Left lobe of liver (tissue), 2 donors: ENCODE results near the gene COMMD7. TPM values are rescaled to one million over a fixed set of nuclear protein-coding genes. Genes with fewer than 3 reads are reported as not detected.

Source experiments
- ATAC-seq: fragments of 200-7000 bp; cut with Tn5 transposase; one replicate; pipeline ENCODE4 v1.9.1; 2020; ENCODE audit warnings: mild to moderate bottlenecking, moderate library complexity
- DNase-seq: peaks from one replicate; pipeline ENCODE4 v3.0.0-alpha.2; 2020; ENCODE audit warnings: low spot score
- total RNA-seq: library from RNA; stranded (reverse); gene quantifications from one replicate; pipeline ENCODE4 v1.2.1, GENCODE V29; 2021
- donor health status: DM: no; HTN: no; CAD: no; lungs with moderate emphysema.
- donor health status: DM: no; HTN: yes; CAD: no.

COMMD7 gene
- total RNA-seq: 16.9 TPM

DNA sequence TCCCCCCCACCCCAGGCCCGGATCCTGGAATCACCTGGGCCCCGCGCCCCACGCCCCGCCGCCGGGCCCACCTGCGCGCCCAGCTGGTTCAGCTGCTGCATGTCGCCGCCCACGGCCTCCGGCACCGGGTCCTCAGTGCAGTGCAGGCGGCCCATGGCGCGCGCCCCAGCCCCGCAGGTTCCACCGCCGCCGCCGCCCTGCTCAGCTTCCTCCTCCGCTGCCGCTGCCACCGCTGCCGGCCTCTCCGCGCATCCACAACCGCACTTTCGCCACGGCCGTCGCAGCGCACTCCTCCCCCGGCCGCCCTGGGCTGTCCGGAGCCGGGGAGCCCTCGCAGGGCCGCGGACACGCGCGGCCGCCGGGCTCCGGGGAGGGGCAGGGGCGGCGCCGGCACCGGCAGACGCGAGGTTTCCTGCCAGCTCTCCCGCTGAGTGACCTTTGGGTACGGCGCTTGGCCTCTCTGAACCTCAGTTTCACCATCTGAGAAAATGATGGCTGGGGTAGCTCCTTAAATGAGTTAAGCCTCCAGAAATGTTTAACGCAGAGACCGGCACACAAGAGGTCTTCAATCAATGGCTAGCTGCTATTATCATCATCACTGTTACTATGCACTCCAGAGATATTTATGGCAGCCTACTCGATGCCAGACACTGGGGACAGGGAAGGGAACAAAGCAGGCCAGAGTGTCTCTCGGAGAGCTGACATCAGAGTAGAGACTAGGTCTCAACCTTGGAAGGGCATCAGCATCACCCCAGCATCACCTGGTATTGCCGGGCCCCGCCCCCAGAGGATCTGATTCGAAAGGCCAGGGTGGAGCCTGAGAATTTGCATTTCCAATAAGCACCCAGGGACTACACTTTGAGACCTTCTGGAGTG is at the start of gene COMMD7:
TSS of gene COMMD7 (minus strand) at position 231 of the 876 bp plus-strand sequence. CDS start at position 155, 76 bp downstream.
- ATAC-seq (peak; percentile 91), DNase-seq (peak; percentile 60)

DNA sequence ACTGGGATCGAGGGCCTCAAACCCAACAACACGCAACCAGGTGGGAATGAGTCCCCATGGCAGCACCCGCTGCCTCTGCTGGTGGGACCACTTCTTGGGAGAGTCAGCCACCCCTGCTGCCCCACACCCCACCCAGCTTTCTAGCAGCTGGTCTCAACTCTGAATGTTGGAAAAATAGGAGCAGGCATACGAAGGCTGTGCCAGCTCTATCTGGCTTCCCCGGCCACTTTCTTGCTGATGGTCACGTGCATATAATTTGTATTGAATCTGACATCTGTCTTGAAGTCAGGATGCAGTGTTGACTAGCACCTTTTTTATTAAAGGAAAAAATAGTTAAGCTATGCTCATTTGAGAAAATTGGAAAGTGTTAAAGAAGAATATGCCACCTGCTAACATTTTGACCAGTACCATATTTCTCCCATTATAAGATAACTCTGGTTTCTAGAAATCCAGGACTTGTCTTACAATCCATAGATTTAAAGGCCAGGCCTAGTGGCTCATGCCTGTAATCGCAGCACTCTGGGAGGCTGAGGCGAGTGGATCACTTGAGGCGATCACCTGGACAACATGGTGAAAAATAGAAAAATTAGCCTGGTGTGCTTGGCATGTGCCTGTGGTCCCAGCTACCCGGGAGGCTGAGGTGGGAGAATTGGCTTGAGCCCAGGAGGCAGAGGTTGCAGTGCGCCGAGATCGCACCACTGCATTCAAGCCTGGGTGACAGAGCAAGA is 49.6 kb upstream of the COMMD7 start:
- DNase-seq (no peak), ATAC-seq (no peak)

DNA sequence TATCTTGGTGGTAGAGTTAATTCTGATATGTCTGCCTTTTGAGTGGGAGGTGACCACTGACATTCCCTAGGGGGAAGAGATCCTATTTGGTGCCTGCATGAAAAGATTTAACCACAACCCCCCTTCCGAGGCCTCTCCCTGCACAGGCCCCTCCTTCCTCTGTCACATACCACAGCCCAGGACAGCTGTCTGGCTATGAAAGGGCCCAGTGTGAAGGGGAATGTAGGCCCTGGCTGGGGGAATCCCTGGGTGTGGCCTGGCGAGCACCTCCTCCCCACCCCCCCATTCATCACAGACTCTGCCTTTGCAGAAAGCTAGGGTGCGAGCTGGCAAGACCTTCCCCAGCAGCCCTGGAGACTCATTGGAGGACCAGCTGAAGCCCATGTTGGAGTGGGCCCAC is 49.0 kb upstream of the COMMD7 start:
- ATAC-seq (no peak), DNase-seq (no peak)

DNA sequence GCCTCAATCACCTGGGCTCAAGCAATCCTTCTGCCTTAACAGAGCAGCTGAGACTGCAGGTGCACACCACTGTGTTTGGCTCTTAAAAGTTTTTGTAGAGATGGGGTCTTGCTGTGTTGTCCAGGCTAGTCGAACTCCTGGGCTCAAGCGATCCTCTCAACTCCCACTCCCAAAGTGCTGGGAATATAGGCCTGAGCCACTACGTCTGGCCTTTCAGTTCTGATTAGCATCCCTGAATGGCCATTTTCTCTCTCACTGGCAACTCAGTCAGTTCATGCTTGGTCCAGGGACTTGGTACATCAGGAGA is 47.4 kb upstream of the COMMD7 start:
- ATAC-seq (no peak), DNase-seq (no peak)

DNA sequence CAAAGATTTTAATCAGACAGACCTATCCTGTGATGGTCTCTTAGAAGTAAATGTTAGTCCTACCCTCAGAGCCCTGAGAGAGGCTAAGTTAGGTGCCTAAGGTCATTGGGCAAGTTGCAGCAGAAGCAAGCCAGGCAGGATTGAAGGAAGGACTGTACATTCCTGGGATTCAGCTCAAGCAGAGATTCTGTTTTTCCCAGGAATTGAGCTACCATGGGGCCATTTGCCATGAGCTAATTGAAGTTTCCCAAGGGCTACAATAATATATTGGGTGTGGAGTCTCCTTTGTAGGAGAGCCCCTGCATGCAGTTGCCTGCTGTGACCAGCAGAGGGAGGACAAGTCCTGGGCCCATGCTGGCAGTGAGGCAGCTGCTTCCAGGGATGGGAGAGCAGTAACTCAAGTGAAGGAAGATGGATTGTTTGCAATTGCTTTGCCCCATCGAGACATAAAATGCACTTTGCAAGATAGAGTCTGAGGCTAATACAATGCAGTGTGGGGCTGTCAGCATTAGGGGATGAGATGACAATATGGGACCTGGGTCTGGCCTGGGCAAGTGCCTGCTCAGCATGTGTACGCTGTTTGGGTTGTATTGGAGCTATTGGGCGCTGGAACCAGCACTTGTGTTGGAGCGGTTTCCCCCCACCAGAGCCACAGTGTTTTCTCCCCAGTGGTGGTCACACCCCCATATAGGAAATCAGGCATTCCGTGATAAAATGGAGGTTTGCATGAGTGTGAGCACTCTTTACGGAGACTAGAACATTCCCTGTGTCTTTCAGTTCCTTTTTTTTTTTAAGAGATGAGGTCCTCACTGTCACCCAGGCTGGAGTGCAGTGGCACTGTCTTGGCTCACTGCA is 46.9 kb upstream of the COMMD7 start:
- ATAC-seq (peak; percentile 99), DNase-seq (peak; percentile 68)

DNA sequence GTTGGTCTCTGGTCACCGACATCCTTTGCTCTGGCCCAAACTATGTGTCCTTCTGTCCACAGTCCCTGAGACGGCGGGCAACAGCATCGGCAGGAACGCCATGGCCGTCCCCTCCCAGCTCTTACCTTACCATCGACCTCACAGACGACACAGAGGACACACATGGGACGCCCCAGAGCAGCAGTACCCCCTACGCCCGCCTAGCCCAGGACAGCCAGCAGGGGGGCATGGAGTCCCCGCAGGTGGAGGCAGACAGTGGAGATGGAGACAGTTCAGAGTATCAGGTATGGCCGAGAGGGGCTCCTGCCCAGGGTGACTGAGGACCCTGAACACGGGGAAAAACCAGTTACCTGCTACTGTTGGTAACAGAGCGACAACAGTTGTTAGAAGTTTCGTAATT is 43.9 kb upstream of the COMMD7 start:
- ATAC-seq (no peak), DNase-seq (no peak)

GRCh38 chr20:32786059-32786760 is 42.9 kb upstream of the COMMD7 start:
- no peak for DNase-seq
- no peak for ATAC-seq

DNA sequence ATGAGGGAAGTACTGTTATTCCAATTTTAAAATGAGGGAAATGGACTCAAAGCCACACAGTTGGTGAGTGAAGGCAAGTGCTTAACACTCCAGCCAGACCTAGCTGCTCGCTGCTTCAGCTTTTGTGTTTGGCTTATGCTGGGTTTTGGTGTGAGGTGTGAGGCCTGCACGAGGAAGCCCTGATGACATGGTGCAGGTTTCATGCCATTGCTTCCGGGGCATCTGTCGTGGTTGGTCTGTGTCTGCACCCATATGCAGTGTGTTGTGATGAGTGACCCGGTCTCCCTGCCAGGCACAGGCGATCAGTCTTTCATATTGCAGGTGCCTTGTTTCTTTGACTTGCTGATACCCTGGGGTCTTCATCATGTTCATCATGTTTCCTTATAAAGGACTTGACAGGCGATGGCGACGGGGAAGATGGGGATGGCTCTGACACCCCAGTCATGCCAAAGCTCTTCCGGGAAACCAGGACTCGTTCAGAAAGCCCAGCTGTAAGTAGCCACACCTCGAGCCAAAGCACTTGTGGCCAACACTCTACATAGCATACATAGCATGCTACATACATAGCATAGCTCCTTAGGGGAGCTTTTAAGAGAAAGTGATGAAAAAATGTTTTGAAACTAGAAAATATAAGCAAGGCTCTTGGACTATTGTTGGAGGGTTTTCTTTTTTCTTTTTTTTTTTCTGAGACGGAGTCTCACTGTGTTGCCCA is 41.3 kb upstream of the COMMD7 start:
- DNase-seq (no peak), ATAC-seq (no peak)

DNA sequence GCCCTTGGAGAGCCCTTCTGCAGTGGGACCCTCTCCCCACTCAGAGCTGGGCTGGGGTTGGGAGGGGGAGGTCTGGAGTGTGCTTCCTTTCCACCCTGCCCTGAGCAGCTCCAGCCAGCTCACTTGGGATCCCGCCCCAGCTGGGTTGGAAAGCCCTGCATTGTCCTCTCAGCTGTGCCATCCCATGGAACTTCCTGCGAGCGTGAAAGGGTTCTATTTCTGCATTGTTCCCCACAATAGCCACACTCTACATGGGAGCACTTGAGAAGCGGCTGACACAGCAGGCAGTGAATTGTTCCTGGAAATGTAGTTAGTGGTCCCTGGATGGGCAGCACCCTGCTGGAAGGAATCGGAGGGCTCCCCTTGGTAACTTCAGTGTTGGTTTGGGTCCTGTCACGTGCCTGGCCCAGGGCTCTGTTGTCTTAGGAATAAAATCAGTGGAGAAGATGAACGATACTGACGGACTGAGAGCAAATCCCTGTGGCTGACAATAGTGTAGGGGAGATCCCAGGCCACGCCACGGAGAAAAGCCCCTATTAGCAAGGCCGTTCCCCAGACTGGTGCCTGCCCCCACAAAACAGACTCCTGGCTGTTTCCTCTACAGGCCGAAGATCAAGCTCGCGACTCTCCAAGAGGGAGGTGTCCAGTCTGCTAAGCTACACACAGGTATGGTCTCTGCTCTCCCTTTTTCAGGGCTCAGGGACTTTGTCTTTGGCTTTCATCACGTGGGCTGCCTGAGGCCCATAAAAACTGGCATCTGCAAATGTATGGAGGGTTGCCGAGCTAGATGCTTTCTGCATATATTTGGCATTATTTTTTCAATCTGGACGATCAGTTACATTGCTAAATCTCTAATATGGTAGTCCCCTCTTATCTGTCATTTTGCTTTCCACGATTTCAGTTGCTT is 37.7 kb upstream of the COMMD7 start:
- ATAC-seq (no peak), DNase-seq (no peak)

DNA sequence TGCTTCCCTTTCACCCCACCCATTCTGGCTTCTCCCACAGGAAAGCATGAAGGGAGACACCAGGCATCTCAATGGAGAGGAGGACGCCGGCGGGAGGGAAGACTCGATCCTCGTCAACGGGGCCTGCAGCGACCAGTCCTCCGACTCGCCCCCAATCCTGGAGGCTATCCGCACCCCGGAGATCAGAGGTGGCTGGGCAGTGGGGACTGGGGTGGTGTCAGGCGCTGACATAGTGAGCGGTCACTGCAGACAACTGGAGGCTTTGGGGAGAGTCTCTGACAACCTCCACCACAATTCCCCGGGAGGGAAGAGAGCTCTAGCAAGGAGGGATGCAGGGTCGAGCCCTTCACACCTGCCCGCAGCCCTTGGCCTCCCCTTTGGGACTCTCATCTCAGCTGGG is 37.0 kb upstream of the COMMD7 start:
- ATAC-seq: no peak
- DNase-seq: no peak

- DNase-seq (no peak), ATAC-seq (no peak)
These were observed 36.4 kb upstream of the COMMD7 start for GRCh38 chr20:32779500-32780211.

DNA sequence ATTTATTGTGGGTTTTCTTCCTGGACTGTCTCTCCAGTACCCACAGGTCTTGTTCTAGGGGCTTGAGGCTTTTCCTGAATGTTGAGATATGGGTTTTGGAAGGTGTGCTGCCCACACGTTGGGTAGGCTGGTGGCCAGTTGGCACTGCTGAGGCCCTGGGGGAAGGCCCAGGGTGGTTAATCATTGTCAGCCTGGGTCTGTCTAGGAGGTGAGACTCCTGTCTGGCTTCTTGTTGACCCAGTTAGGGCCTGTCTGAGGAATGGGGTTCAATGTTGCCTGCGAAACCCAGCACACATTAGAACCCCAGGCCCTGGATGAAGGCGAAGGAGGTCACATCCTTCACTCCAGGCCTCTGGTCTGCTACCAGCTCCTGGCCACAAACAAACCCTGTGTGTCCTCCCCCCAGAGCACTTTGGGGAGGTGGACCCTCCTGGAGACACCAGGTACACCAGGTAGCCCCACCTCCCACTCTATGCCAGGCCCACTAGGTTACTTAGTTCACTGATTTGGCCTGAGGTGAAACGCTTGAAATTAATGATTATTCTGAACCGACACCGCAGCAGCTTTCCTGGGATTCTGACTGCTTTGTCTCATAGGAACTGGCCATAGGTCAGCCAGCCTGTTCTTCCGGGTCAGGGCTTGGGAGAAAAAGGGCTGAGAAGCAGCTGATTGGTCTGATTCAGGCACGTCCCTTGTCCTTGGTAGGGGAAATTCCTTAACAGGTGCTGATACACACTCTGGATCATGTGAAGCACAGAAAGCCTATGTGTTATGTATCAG is 34.1 kb upstream of the COMMD7 start:
- ATAC-seq (peak; percentile 92), DNase-seq (peak; percentile 90)

DNA sequence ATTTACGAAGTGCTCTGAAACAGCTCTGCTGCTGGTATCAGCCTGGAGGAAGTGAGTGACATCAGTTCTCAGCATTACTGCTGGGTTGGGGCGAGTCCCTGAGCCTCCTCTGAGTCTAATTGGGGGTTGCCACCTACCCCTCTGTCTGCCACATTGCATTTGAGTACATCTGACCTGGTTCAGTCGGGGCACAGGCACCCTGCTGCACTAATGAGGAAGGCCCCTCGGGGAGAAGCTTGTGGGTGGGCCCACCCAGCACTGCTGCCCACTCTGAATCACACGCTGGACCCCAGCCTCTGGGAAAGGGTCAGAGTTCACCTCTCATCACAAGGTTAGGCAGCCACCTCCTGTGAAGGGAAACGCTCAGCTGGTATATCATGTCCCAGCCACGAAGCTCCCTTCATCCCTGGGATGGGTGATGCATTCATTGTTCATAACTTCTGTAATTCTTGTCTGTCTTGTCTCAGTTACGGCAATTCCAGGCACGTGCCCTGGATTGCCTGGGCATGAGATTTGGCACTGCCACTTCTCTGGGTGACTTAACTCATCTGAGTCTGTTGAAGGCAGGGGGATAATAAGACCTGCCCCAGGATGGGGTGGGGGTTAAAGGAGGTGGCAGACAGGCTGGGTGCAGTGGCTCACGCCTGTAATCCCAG is 32.2 kb upstream of the COMMD7 start:
- ATAC-seq (no peak), DNase-seq (no peak)

DNA sequence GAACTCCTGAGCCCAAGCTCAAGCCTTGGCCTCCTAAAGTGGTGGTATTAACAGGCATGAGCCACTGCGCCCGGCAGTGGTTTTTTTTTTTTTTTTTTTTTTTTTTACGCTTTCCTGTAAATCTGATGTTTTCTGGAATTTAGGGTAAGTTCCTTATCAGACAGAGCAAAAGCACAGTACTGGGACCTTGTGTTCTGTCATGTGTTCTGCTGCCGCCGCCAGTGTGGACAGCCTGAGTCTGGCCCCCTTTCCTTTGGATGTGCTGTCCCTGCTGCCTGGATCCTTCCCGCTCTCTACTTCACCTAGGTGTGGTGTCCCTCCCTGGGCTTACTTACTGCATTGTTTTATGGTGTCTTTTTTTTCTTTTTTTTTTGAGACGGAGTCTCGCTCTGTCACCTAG is 30.6 kb upstream of the COMMD7 start:
- no peak for DNase-seq
- ATAC-seq: no peak

- DNase-seq: no peak
These were observed 30.0 kb upstream of the COMMD7 start for GRCh38 chr20:32773223-32773622.

DNA sequence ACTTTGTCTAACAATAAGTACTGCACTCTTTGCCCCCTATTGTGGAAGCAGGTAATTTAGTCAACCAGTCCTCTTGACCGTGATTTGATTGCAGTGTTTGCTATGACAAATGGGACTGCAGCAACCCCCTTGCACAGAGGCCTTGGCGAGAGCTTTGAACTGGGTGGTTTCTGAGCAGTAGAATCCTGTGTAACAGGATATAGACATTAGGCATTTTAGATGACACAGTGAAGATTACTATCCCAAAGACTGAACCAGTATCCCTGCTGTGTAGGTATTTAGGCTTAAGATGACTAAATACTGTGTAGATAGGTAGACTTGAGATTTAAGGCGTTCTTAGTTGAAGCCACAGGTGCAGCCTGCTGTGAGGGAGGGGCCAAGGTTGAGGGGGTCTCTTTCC is 28.8 kb upstream of the COMMD7 start:
- no peak for ATAC-seq

More at GRCh38 chr20:32773223-32773622, 30.0 kb upstream of the COMMD7 start:
- no peak for ATAC-seq

More for the DNA sequence above, 28.8 kb upstream of the COMMD7 start:
- no peak for DNase-seq
